H1 (cell line): ENCODE measurements around the gene SPACDR. TPM values are rescaled to one million over a fixed set of nuclear protein-coding genes. Genes with fewer than 3 reads are reported as not detected.

Experiments used
- polyA plus RNA-seq, 7 experiments: library from polyadenylated mRNA; depleted of rRNA in 3 of 7; stranded (reverse) in 5 of 7; unstranded in 2 of 7; fragments of >200 nt in 5 of 7; fragments of 200-250 nt in 2 of 7; gene quantifications; 1 replicate in 5 of 7; 2 replicates in 1 of 7; 4 replicates in 1 of 7; pipeline versions ENCODE4 v1.2.1 to v1.2.3, GENCODE V29; 2011 to 2013; ENCODE audit warnings: missing spikeins in 2 of 7, mixed read lengths in 2 of 7
- total RNA-seq: library from RNA; stranded (reverse); fragmentation: NEBNext Ultra II Directional; extraction: Animal tissue kit (Norgen Biotek cat#: 25700); gene quantifications from 2 replicates; pipeline ENCODE4 v1.2.1, GENCODE V29; 2021

The SPACDR gene
- total and polyA plus RNA-seq, 2 of the 8 experiments (the other 6 are each of a cell fraction or from before 2014, with no cell fraction given), result 0.26 TPM; not detected in 1

Other genes with a start within 250 kb of the SPACDR start
- not detected in 2 replicates for gene PVRIG, start 244.3 kb downstream of the SPACDR start, total RNA-seq
- 0.15 TPM in 1 of 2 replicates, not detected in the other for gene PVRIG, start 244.3 kb downstream of the SPACDR start, polyA plus RNA-seq (2011; rRNA removed)
- gene SPDYE3, start 156.6 kb downstream of the SPACDR start, total RNA-seq, result not detected in 2 replicates
- gene SPDYE3, start 156.6 kb downstream of the SPACDR start, polyA plus RNA-seq (2011; rRNA removed), result not detected in 2 replicates
- 32.2 and 34.4 TPM in 2 replicates for gene PILRB, start 106.1 kb downstream of the SPACDR start, total RNA-seq
- 49.9 and 66.4 TPM in 2 replicates for gene PILRB, start 106.1 kb downstream of the SPACDR start, polyA plus RNA-seq (2011; rRNA removed)
- 7.3 and 7.6 TPM in 2 replicates for gene PILRA, start 90.8 kb downstream of the SPACDR start, total RNA-seq
- gene PILRA, start 90.8 kb downstream of the SPACDR start, polyA plus RNA-seq (2011; rRNA removed), result 10.6 and 14.6 TPM in 2 replicates
- gene ZCWPW1, start 35.6 kb downstream of the SPACDR start, total RNA-seq, result 1.4 and 2.7 TPM in 2 replicates
- gene ZCWPW1, start 35.6 kb downstream of the SPACDR start, polyA plus RNA-seq (2011; rRNA removed), result 0.51 and 0.75 TPM in 2 replicates
- 48.8 and 51.2 TPM in 2 replicates for gene MEPCE, start 34.4 kb downstream of the SPACDR start, total RNA-seq
- gene MEPCE, start 34.4 kb downstream of the SPACDR start, polyA plus RNA-seq (2011; rRNA removed), result 22.8 and 25.8 TPM in 2 replicates
- 53.8 and 58.2 TPM in 2 replicates for gene PPP1R35, start 27.8 kb downstream of the SPACDR start, total RNA-seq
- 52.3 and 78.4 TPM in 2 replicates for gene PPP1R35, start 27.8 kb downstream of the SPACDR start, polyA plus RNA-seq (2011; rRNA removed)
- gene TSC22D4, start 15.0 kb upstream of the SPACDR start, total RNA-seq, result 20.3 and 24.1 TPM in 2 replicates
- 13.2 and 22.4 TPM in 2 replicates for gene TSC22D4, start 15.0 kb upstream of the SPACDR start, polyA plus RNA-seq (2011; rRNA removed)
- gene NYAP1, start 19.7 kb upstream of the SPACDR start, total RNA-seq, result 4.5 and 4.6 TPM in 2 replicates
- gene NYAP1, start 19.7 kb upstream of the SPACDR start, polyA plus RNA-seq (2011; rRNA removed), result 1.9 and 5.0 TPM in 2 replicates
- gene AGFG2, start 74.9 kb upstream of the SPACDR start, total RNA-seq, result 7.6 TPM in 2 replicates
- 11.2 and 15.9 TPM in 2 replicates for gene AGFG2, start 74.9 kb upstream of the SPACDR start, polyA plus RNA-seq (2011; rRNA removed)
- 5.4 and 5.8 TPM in 2 replicates for gene SAP25, start 109.6 kb upstream of the SPACDR start, total RNA-seq
- 3.6 and 8.2 TPM in 2 replicates for gene SAP25, start 109.6 kb upstream of the SPACDR start, polyA plus RNA-seq (2011; rRNA removed)
- gene LRCH4, start 121.9 kb upstream of the SPACDR start, total RNA-seq, result 34.5 and 36.6 TPM in 2 replicates
- gene LRCH4, start 121.9 kb upstream of the SPACDR start, polyA plus RNA-seq (2011; rRNA removed), result 15.5 and 36.5 TPM in 2 replicates
- gene FBXO24, start 122.1 kb upstream of the SPACDR start, total RNA-seq, result 0.35 and 0.59 TPM in 2 replicates
- 0.57 and 0.83 TPM in 2 replicates for gene FBXO24, start 122.1 kb upstream of the SPACDR start, polyA plus RNA-seq (2011; rRNA removed)
- 69.2 and 70.6 TPM in 2 replicates for gene PCOLCE, start 138.1 kb upstream of the SPACDR start, total RNA-seq
- gene PCOLCE, start 138.1 kb upstream of the SPACDR start, polyA plus RNA-seq (2011; rRNA removed), result 21.5 and 46.6 TPM in 2 replicates
- gene MOSPD3, start 148.3 kb upstream of the SPACDR start, total RNA-seq, result 19.3 and 20.7 TPM in 2 replicates
- 21.4 and 45.7 TPM in 2 replicates for gene MOSPD3, start 148.3 kb upstream of the SPACDR start, polyA plus RNA-seq (2011; rRNA removed)
- 4.9 and 5.7 TPM in 2 replicates for gene TFR2, start 177.3 kb upstream of the SPACDR start, total RNA-seq
- 4.6 and 6.0 TPM in 2 replicates for gene TFR2, start 177.3 kb upstream of the SPACDR start, polyA plus RNA-seq (2011; rRNA removed)
- 1.7 and 2.1 TPM in 2 replicates for gene ACTL6B, start 192.2 kb upstream of the SPACDR start, total RNA-seq
- gene ACTL6B, start 192.2 kb upstream of the SPACDR start, polyA plus RNA-seq (2011; rRNA removed), result 4.5 and 4.6 TPM in 2 replicates
- 157 and 160 TPM in 2 replicates for gene GNB2, start 209.5 kb upstream of the SPACDR start, total RNA-seq
- gene GNB2, start 209.5 kb upstream of the SPACDR start, polyA plus RNA-seq (2011; rRNA removed), result 260 and 351 TPM in 2 replicates
- gene GIGYF1, start 230.0 kb upstream of the SPACDR start, total RNA-seq, result 95.0 and 99.3 TPM in 2 replicates
- 24.1 and 44.8 TPM in 2 replicates for gene GIGYF1, start 230.0 kb upstream of the SPACDR start, polyA plus RNA-seq (2011; rRNA removed)
- 92.5 and 96.7 TPM in 2 replicates for gene POP7, start 241.9 kb upstream of the SPACDR start, total RNA-seq
- 135 and 205 TPM in 2 replicates for gene POP7, start 241.9 kb upstream of the SPACDR start, polyA plus RNA-seq (2011; rRNA removed)